Measurements from ENCODE around the gene SOX18. TPM values are rescaled to one million over a fixed set of nuclear protein-coding genes. Genes with fewer than 3 reads are reported as not detected.

SOX18 gene
- total RNA-seq, 1 experiment from 2014 or later, result 0.16 TPM

- Mint-ChIP-seq H3K9me3 (ENCODE audit: unreplicated experiment) (no peaks in the 10 kb centered on the region), H3K4me3 (ENCODE audit: unreplicated experiment) (no peak overlapping the region), H3K27ac (ENCODE audit: low read depth, unreplicated experiment) (no peak overlapping the region), H3K36me3 (ENCODE audit: insufficient read depth, unreplicated experiment) (peaks cover 65% of the 10 kb centered on the region), H3K4me1 (ENCODE audit: insufficient read depth, unreplicated experiment) (no peaks in the 10 kb centered on the region), H3K27me3 (ENCODE audit: insufficient read depth, unreplicated experiment) (no peaks in the 10 kb centered on the region)
- TF ChIP-seq CTCF (IDR thresholded peaks at IDR 0.05; ENCODE audit: unreplicated experiment), result no peak
- CTCF ChIA-PET, result interaction anchor here (0.6 kb wide), 2 partner anchors 12 to 36 kb away, joined by 3 read pairs; no protein-coding TSS in a partner anchor
- intact Hi-C loops (cut with micrococcal nuclease), result no loop called here
- no TSS peak for BruUV-seq (replicated peaks)
- DNase-seq (ENCODE audit: unreplicated experiment), result no peak
- POLR2A ChIA-PET, result interaction anchor here (1.4 kb wide), 1 partner anchor 27 kb away, joined by 5 read pairs; no protein-coding TSS in a partner anchor
Observed at GRCh38 chr20:64009811-64010387, 39.5 kb downstream of the SOX18 start.

GRCh38 chr20:64006902-64007301 is 42.5 kb downstream of the SOX18 start:
- ChIA-PET CTCF (interaction anchor here (0.6 to 2.2 kb wide), 3 partner anchors 20 to 50 kb away, joined by 3 to 12 read pairs (median 4); no protein-coding TSS in a partner anchor), POLR2A (no interaction called here)
- H3K27me3 Mint-ChIP-seq (ENCODE audit: insufficient read depth, unreplicated experiment), result no peaks in the 10 kb centered on the region
- no peaks in the 10 kb centered on the region for H3K4me1 Mint-ChIP-seq (ENCODE audit: insufficient read depth, unreplicated experiment)
- H3K9me3 Mint-ChIP-seq (ENCODE audit: unreplicated experiment), result no peaks in the 10 kb centered on the region
- TF ChIP-seq CTCF (IDR thresholded peaks at IDR 0.05; ENCODE audit: unreplicated experiment), result no peak
- intact Hi-C loops (cut with micrococcal nuclease), result no loop called here
- no peak overlapping the region for H3K27ac Mint-ChIP-seq (ENCODE audit: low read depth, unreplicated experiment)
- peaks cover 64% of the 10 kb centered on the region for H3K36me3 Mint-ChIP-seq (ENCODE audit: insufficient read depth, unreplicated experiment)
- no peak for DNase-seq (ENCODE audit: unreplicated experiment)
- no TSS peak for BruUV-seq (replicated peaks)
- no peak overlapping the region for H3K4me3 Mint-ChIP-seq (ENCODE audit: unreplicated experiment)

GRCh38 chr20:64006490-64006889 is 42.9 kb downstream of the SOX18 start:
- H3K27me3 Mint-ChIP-seq (ENCODE audit: insufficient read depth, unreplicated experiment), result no peaks in the 10 kb centered on the region
- ChIA-PET POLR2A (no interaction called here), CTCF (interaction anchor here (0.5 to 3.9 kb wide), 3 partner anchors 32 to 50 kb away, joined by 3 to 18 read pairs (median 12); partner anchors contain the start of gene UCKL1)
- TF ChIP-seq CTCF (IDR thresholded peaks at IDR 0.05; ENCODE audit: unreplicated experiment), result no peak
- no TSS peak for BruUV-seq (replicated peaks)
- H3K36me3 Mint-ChIP-seq (ENCODE audit: insufficient read depth, unreplicated experiment), result peaks cover 68% of the 10 kb centered on the region
- intact Hi-C loops (cut with micrococcal nuclease), result no loop called here
- DNase-seq (ENCODE audit: unreplicated experiment), result no peak
- no peaks in the 10 kb centered on the region for H3K4me1 Mint-ChIP-seq (ENCODE audit: insufficient read depth, unreplicated experiment)
- no peak overlapping the region for H3K27ac Mint-ChIP-seq (ENCODE audit: low read depth, unreplicated experiment)
- H3K9me3 Mint-ChIP-seq (ENCODE audit: unreplicated experiment), result no peaks in the 10 kb centered on the region
- no peak overlapping the region for H3K4me3 Mint-ChIP-seq (ENCODE audit: unreplicated experiment)

- Mint-ChIP-seq H3K27ac (ENCODE audit: low read depth, unreplicated experiment) (no peak overlapping the region), H3K9me3 (ENCODE audit: unreplicated experiment) (no peaks in the 10 kb centered on the region), H3K4me1 (ENCODE audit: insufficient read depth, unreplicated experiment) (no peaks in the 10 kb centered on the region), H3K4me3 (ENCODE audit: unreplicated experiment) (no peak overlapping the region), H3K27me3 (ENCODE audit: insufficient read depth, unreplicated experiment) (no peaks in the 10 kb centered on the region), H3K36me3 (ENCODE audit: insufficient read depth, unreplicated experiment) (peaks cover 79% of the 10 kb centered on the region)
- BruUV-seq (replicated peaks), result no TSS peak
- TF ChIP-seq CTCF (IDR thresholded peaks at IDR 0.05; ENCODE audit: unreplicated experiment), result no peak
- intact Hi-C loops (cut with micrococcal nuclease), result no loop called here
- no peak for DNase-seq (ENCODE audit: unreplicated experiment)
- CTCF ChIA-PET, result interaction anchor here (0.7 to 3.9 kb wide), 2 partner anchors 33 to 108 kb away, joined by 3 to 18 read pairs; no protein-coding TSS in a partner anchor
- POLR2A ChIA-PET, result interaction anchor here (0.9 kb wide), 1 partner anchor 39 kb away, joined by 4 read pairs; no protein-coding TSS in a partner anchor
Observed at GRCh38 chr20:64005394-64005793, 44.0 kb downstream of the SOX18 start.

All from MCF 10A (cell line).